Esophagus squamous epithelium (tissue), 4 donors: Measurements from ENCODE around the gene EDN3.

Experiments used
- POLR2A ChIP-seq, 4 donors: fragments of 450-650 bp; IDR thresholded peaks; one replicate each; pipeline ENCODE4 v1.6.1; 2017; ENCODE audit warnings: antibody characterized with exemption in 4 of 4, mild to moderate bottlenecking in 4 of 4, moderate library complexity in 3 of 4
- TF ChIP-seq, protein P1 (sequence below), 6 experiments: fragments of 450-650 bp in 4 of 6; fragments of 200-600 bp in 2 of 6; sonication (generic) in 2 of 6; IDR thresholded peaks; one replicate each; pipeline ENCODE4 v1.5.1; 2016 to 2019; ENCODE audit warnings: antibody characterized with exemption in 6 of 6, mild to moderate bottlenecking in 4 of 6, moderate library complexity in 4 of 6

DNA sequence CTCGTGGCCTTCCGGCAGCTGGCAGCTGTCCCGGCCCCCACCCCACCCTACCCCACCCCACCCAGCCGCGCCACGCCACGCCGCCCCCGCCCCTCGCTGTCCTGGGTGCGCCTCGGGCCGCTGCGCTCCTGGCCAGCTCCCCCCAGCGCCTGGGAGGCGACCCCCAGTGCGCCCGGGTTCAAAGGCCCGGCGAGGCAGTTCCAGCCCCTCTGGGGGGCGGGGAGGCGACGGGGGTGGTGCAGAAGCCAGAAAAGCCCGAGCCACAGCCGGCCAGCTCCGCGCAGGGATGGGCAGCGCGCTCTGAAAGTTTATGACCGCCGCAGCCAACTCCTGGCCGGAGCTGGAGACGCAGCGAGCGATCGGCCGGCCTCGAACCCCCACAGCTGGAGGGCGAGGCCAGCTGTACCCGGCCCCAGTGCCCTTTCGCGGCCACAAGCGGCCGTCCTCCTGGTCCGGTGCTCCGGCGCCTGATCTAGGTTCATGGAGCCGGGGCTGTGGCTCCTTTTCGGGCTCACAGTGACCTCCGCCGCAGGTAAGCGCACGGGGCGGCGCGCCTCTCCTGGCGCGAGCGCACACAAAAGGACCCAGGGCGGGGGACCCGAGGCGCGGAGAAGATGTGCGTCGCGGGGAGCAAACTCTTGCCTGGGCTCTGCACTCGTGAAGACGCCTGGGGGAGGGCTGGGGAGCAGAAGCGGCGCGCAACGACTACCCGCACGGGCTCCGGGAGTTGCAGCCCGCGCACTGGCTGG is at the start of gene EDN3:
- TF ChIP-seq, protein P1, sequence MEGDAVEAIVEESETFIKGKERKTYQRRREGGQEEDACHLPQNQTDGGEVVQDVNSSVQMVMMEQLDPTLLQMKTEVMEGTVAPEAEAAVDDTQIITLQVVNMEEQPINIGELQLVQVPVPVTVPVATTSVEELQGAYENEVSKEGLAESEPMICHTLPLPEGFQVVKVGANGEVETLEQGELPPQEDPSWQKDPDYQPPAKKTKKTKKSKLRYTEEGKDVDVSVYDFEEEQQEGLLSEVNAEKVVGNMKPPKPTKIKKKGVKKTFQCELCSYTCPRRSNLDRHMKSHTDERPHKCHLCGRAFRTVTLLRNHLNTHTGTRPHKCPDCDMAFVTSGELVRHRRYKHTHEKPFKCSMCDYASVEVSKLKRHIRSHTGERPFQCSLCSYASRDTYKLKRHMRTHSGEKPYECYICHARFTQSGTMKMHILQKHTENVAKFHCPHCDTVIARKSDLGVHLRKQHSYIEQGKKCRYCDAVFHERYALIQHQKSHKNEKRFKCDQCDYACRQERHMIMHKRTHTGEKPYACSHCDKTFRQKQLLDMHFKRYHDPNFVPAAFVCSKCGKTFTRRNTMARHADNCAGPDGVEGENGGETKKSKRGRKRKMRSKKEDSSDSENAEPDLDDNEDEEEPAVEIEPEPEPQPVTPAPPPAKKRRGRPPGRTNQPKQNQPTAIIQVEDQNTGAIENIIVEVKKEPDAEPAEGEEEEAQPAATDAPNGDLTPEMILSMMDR (IDR thresholded peaks at IDR 0.05): no peak
- no peak for TF ChIP-seq POLR2A (IDR thresholded peaks at IDR 0.05)
